Activated naive CD4-positive, alpha-beta T cell treated with Interleukin-2 at 50 U/mL for 16 hours (primary cell): ENCODE data around the gene PBX1.

Experiments used
- DNase-seq: peaks from one replicate; pipeline ENCODE4 v3.0.0-alpha.2; 2020

The PBX1 gene

DNA sequence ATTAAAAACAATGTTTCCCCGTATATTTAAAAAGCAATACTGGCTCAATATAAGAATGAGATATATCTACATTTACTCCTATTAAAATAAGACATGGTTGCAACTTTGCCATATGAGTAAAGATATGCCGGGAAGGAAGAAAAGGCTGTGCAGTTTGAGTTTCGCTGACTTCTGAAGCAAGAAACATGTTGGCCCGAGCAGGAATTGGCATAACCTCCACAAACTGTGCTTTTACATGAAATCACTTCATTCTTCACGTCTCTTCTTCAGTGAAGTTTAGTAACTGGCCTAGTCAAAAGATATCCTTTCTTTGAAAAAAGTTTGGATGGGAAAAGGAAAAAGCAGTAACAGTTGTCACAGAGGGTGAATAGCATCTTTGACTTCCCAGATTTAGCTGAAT is 342.0 kb downstream of the PBX1 start:
- no peak for DNase-seq
